K562 (cell line): ENCODE results near the gene HS3ST4. TPM values are rescaled to one million over a fixed set of nuclear protein-coding genes. Genes with fewer than 3 reads are reported as not detected.

Source experiments
- BDP1 ChIP-seq: IDR thresholded peaks from 3 replicates; pipeline ENCODE4 v1.6.1; 2011; ENCODE audit not compliant: insufficient read length, insufficient read depth
- CBFA2T2 ChIP-seq: fragments of 450-650 bp; conservative IDR thresholded peaks from 2 replicates; pipeline ENCODE4 v1.6.1; 2017; ENCODE audit warnings: mild to moderate bottlenecking
- CBX1 ChIP-seq: sonication (generic); IDR thresholded peaks from 2 replicates; pipeline ENCODE4 v1.6.1; 2016; ENCODE audit warnings: antibody characterized with exemption, low read depth, mild to moderate bottlenecking
- CCNT2 ChIP-seq: IDR thresholded peaks from 2 replicates; pipeline ENCODE4 v1.6.1; 2011; ENCODE audit warnings: borderline replicate concordance, low read depth, mild to moderate bottlenecking, moderate library complexity, mixed read lengths, low read length; ENCODE audit not compliant: insufficient read length; ENCODE audit errors: extremely low read depth
- CSDE1 ChIP-seq, 2 experiments: fragments of 450-650 bp; IDR thresholded peaks; 2 replicates each; pipeline ENCODE4 v1.6.1; 2016; ENCODE audit warnings: mild to moderate bottlenecking in 1 of 2
- E4F1 ChIP-seq: fragments of 250-450 bp; sonication (Bioruptor Pico); IDR thresholded peaks from 2 replicates; pipeline ENCODE4 v1.5.0; 2021; ENCODE audit warnings: mild to moderate bottlenecking, borderline replicate concordance
- ELF1 ChIP-seq: fragments of 200-800 bp; sonication (Bioruptor generic); IDR thresholded peaks from 2 replicates; pipeline ENCODE4 v1.6.1; 2016; ENCODE audit warnings: missing genetic modification characterization, missing compliant biosample characterization
- FOXJ2 ChIP-seq: fragments of 200-800 bp; sonication (Bioruptor generic); IDR thresholded peaks from 2 replicates; pipeline ENCODE4 v1.6.1; 2016; ENCODE audit warnings: missing genetic modification characterization, missing compliant biosample characterization
- FOXJ3 ChIP-seq: sonication (generic); formaldehyde crosslinking; IDR thresholded peaks from 2 replicates; pipeline ENCODE4 v1.4.0; 2020; ENCODE audit warnings: mild to moderate bottlenecking, missing genetic modification reagents
- FUS ChIP-seq: fragments of 200-400 bp; formaldehyde crosslinking; optimal IDR thresholded peaks from 2 replicates; pipeline ENCODE3; 2017; ENCODE audit warnings: low read depth, low read length
- HDAC1 ChIP-seq, 2 experiments: fragments of 450-650 bp; IDR thresholded peaks; 2 replicates each; pipeline ENCODE4 v1.6.1; 2016 to 2017; ENCODE audit warnings: inconsistent platforms in 1 of 2, mild to moderate bottlenecking in 1 of 2, moderate library complexity in 1 of 2
- MIER1 ChIP-seq: fragments of 450-650 bp; IDR thresholded peaks from 2 replicates; pipeline ENCODE4 v1.6.1; 2016; ENCODE audit warnings: antibody characterized with exemption, mild to moderate bottlenecking, low read depth
- PRDM10 ChIP-seq: fragments of 450-650 bp; IDR thresholded peaks from 2 replicates; pipeline ENCODE4 v1.6.1; 2018; ENCODE audit not compliant: partially characterized antibody
- RBFOX2 ChIP-seq: fragments of 200-400 bp; formaldehyde crosslinking; IDR thresholded peaks from 2 replicates; pipeline ENCODE4 v1.6.1; 2017; ENCODE audit warnings: low read depth, mild to moderate bottlenecking, low read length, moderate library complexity
- RNF2 ChIP-seq: sonication (generic); IDR thresholded peaks from 2 replicates; pipeline ENCODE4 v1.6.1; 2016
- TEAD1 ChIP-seq, 2 experiments: fragments of 450-650 bp in 1 of 2; sonication (generic) in 1 of 2; formaldehyde crosslinking; IDR thresholded peaks; 2 replicates each; pipeline versions ENCODE4 v1.4.0 to v1.8.0; 2020 to 2022; ENCODE audit warnings: mild to moderate bottlenecking in 2 of 2, missing genetic modification reagents in 1 of 2
- ZNF175 ChIP-seq: fragments of 200-800 bp; sonication (Bioruptor generic); IDR thresholded peaks from 2 replicates; pipeline ENCODE4 v1.6.1; 2016; ENCODE audit warnings: low read depth, mild to moderate bottlenecking, missing genetic modification characterization, missing compliant biosample characterization
- ZNF57 ChIP-seq: fragments of 450-650 bp; formaldehyde crosslinking; IDR thresholded peaks from 2 replicates; pipeline ENCODE4 v1.4.0; 2020; ENCODE audit warnings: mild to moderate bottlenecking, moderate library complexity
- ZNF583 ChIP-seq: fragments of 250-450 bp; sonication (Bioruptor Pico); IDR thresholded peaks from 2 replicates; pipeline ENCODE4 v1.4.0; 2020
- ZNF707 ChIP-seq: fragments of 250-450 bp; sonication (Bioruptor Pico); conservative IDR thresholded peaks from 2 replicates; pipeline ENCODE4 v1.8.0; 2022; ENCODE audit warnings: inconsistent platforms, mild to moderate bottlenecking, moderate library complexity
- polyA plus RNA-seq, 8 experiments: library from polyadenylated mRNA; depleted of rRNA in 4 of 8; stranded (reverse) in 5 of 8; unstranded in 3 of 8; fragments of >200 nt; fragmentation: Nextera tagmentation in 2 of 8; fragmentation: Illumina TruSeq in 1 of 8; extraction: Ambion mirVana in 2 of 8; extraction: Trizol in 1 of 8; gene quantifications; 2 replicates each; pipeline versions ENCODE4 v1.2.1 to v1.2.3, GENCODE V29; 2011 to 2014; ENCODE audit warnings: inconsistent platforms in 1 of 8, missing spikeins in 1 of 8
- total RNA-seq, 7 experiments: library from RNA; depleted of rRNA in 6 of 7; stranded (reverse); fragments of >200 nt in 6 of 7; fragmentation: Illumina TruSeq in 2 of 7; extraction: Trizol in 2 of 7; gene quantifications; 2 replicates each; pipeline versions ENCODE4 v1.2.1 to v1.2.3, GENCODE V29; 2011 to 2021; ENCODE audit warnings: low replicate concordance in 1 of 7
- TF ChIP-seq, protein P1 (sequence below): fragments of 450-650 bp; IDR thresholded peaks from 2 replicates; pipeline ENCODE4 v1.6.1; 2016

HS3ST4 gene
- total and polyA plus RNA-seq, 9 of the 15 experiments (the other 6 are each of a cell fraction or from before 2014, with no cell fraction given): not detected

DNA sequence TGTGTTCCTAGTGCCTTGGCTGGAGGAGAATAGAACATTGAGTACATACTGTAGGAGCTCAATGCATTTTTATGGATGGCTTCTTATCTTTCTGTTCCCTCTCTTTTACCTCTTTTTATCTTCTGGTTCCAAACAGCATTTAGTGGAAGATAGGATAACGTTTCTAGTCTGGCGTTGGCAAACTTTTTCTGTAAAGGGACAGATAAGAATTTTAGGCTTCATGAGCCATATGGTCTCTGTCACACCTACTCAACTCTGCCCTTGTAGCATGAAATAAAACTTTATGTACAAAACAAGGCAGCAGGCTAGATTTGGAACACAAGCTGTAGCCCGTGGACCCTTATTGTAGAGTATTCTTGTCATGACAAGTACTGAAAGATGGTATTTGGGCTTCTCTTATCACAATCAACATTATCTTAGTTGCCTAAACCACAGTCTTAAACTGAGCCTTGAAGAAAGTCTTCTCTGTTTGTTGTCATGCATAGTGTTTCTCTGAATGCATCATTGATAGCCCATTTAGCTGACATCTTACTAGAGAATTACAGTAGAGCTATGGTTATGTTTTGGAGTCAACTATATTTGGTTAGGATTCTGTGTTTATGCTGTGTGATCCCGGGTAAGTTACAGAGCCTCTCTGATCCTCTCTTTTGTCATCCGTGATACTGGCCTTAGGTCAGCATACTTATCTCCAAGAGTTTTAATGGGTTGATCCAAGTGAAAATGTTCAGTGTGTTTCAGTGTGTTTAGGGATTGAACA lies 80.2 kb downstream of the HS3ST4 start (continued):
- no peak for TF ChIP-seq BDP1
- TF ChIP-seq CSDE1 (IDR thresholded peaks at IDR 0.05): no peak
- no peak for TF ChIP-seq E4F1 (CRISPR knock-in tag)
- TF ChIP-seq HDAC1 (IDR thresholded peaks at IDR 0.05): peak in 1 of 2 experiments; percentile 37; a peak in 1 of 4 replicates
- TF ChIP-seq, protein P1, sequence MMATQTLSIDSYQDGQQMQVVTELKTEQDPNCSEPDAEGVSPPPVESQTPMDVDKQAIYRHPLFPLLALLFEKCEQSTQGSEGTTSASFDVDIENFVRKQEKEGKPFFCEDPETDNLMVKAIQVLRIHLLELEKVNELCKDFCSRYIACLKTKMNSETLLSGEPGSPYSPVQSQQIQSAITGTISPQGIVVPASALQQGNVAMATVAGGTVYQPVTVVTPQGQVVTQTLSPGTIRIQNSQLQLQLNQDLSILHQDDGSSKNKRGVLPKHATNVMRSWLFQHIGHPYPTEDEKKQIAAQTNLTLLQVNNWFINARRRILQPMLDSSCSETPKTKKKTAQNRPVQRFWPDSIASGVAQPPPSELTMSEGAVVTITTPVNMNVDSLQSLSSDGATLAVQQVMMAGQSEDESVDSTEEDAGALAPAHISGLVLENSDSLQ: peak; percentile 67
- no peak for TF ChIP-seq FOXJ3 (CRISPR knock-in tag)
- TF ChIP-seq ZNF175: peak; percentile 72; the same call in 1 of the 2 replicates
- TF ChIP-seq ZNF707 (CRISPR knock-in tag): no peak
- TF ChIP-seq CCNT2: peak; percentile 98
- TF ChIP-seq CBX1: peak; percentile 72; the same call in 1 of the 2 replicates
- no peak for TF ChIP-seq FUS
- no peak for TF ChIP-seq ZNF583 (CRISPR knock-in tag)
- no peak for TF ChIP-seq ZNF57 (CRISPR knock-in tag)
- TF ChIP-seq PRDM10: no peak
- TF ChIP-seq CBFA2T2: peak; percentile 100
- peak; percentile 53; the same call in 1 of the 2 replicates for TF ChIP-seq RNF2
- TF ChIP-seq RBFOX2: no peak
- TF ChIP-seq MIER1: no peak
- peak in 1 of 2 experiments; percentile 68; a peak in 1 of 4 replicates for TF ChIP-seq TEAD1 (CRISPR knock-in tag; IDR thresholded peaks at IDR 0.05)
- peak; percentile 79 for TF ChIP-seq FOXJ2 (tag)
- no peak for TF ChIP-seq ELF1 (tag)
